ENCODE results near the gene TDRD9.
A peak's percentile ranks its signal among the peaks of the same experiment; 100 is the strongest.

Gene TDRD9

GRCh38 chr14:104098272-104099095, 170.2 kb downstream of the TDRD9 start:
- peaks cover 23% of the 10 kb centered on the region for H3K9me3 ChIP-seq
- H3K4me2 ChIP-seq = peak overlapping the region; percentile 95
- no peak overlapping the region for H3K4me3 ChIP-seq
- H4K20me1 ChIP-seq = no peaks in the 10 kb centered on the region
- H3K27me3 ChIP-seq = no peaks in the 10 kb centered on the region
- H3K36me3 ChIP-seq = no peaks in the 10 kb centered on the region
- H3K9ac ChIP-seq = peak overlapping the region; percentile 49; the same call in 1 of the 2 replicates
- peak overlapping the region; percentile 83 for H3K27ac ChIP-seq
- TF ChIP-seq Cebpa-rat (IDR thresholded peaks at IDR 0.05) = no peak
- H3K4me1 ChIP-seq = peaks cover 89% of the 10 kb centered on the region

GRCh38 chr14:104099096-104100041, 171.1 kb downstream of the TDRD9 start:
- Histone ChIP-seq H3K27me3 (no peaks in the 10 kb centered on the region), H3K27ac (peak overlapping the region; percentile 83), H3K4me2 (peak overlapping the region; percentile 95), H3K36me3 (no peaks in the 10 kb centered on the region), H3K4me1 (peaks cover 93% of the 10 kb centered on the region), H3K9ac (peak overlapping the region; percentile 63), H3K9me3 (peaks cover 23% of the 10 kb centered on the region), H4K20me1 (no peaks in the 10 kb centered on the region), H3K4me3 (no peak overlapping the region)
- TF ChIP-seq Cebpa-rat (IDR thresholded peaks at IDR 0.05) = no peak

- peak overlapping the region; percentile 83 for H3K27ac ChIP-seq
- H3K27me3 ChIP-seq = no peaks in the 10 kb centered on the region
- H3K4me1 ChIP-seq = peaks cover 100% of the 10 kb centered on the region
- peak overlapping the region; percentile 63 for H3K9ac ChIP-seq
- peaks cover 12% of the 10 kb centered on the region for H3K9me3 ChIP-seq
- TF ChIP-seq Cebpa-rat (IDR thresholded peaks at IDR 0.05) = no peak
- H3K4me3 ChIP-seq = no peak overlapping the region
- H3K4me2 ChIP-seq = peak overlapping the region; percentile 95
- H3K36me3 ChIP-seq = no peaks in the 10 kb centered on the region
- no peaks in the 10 kb centered on the region for H4K20me1 ChIP-seq
These were observed 172.2 kb downstream of the TDRD9 start for GRCh38 chr14:104100171-104101085.

- H3K27ac ChIP-seq = peak overlapping the region; percentile 83
- peak overlapping the region; percentile 63; the same call in 1 of the 2 replicates for H3K9ac ChIP-seq
- peaks cover 100% of the 10 kb centered on the region for H3K4me1 ChIP-seq
- peaks cover 5% of the 10 kb centered on the region for H3K9me3 ChIP-seq
- H3K4me3 ChIP-seq = no peak overlapping the region
- H3K27me3 ChIP-seq = no peaks in the 10 kb centered on the region
- H4K20me1 ChIP-seq = no peaks in the 10 kb centered on the region
- H3K4me2 ChIP-seq = peak overlapping the region; percentile 95
- TF ChIP-seq Cebpa-rat (IDR thresholded peaks at IDR 0.05) = no peak
- no peaks in the 10 kb centered on the region for H3K36me3 ChIP-seq
These were observed 172.9 kb downstream of the TDRD9 start for GRCh38 chr14:104101086-104101621.

GRCh38 chr14:104101651-104102281, 173.5 kb downstream of the TDRD9 start:
- Histone ChIP-seq H3K36me3 (no peaks in the 10 kb centered on the region), H3K27me3 (no peaks in the 10 kb centered on the region), H3K4me3 (no peak overlapping the region), H3K27ac (peak overlapping the region; percentile 83), H4K20me1 (no peaks in the 10 kb centered on the region), H3K9ac (0 out of 2 replicates have a peak overlapping the region, but pooled peaks have one; percentile 63), H3K9me3 (no peaks in the 10 kb centered on the region), H3K4me1 (peaks cover 94% of the 10 kb centered on the region), H3K4me2 (peak overlapping the region; percentile 95)
- no peak for TF ChIP-seq Cebpa-rat (IDR thresholded peaks at IDR 0.05)

Data from BLaER1 (cell line).